NK-92 treated with Interleukin-12 subunit alpha and Interleukin-12 subunit beta, amount 100 ng/mL, for 24 hours (cell line): ENCODE measurements around the gene EPM2A.

Experiments
- DNase-seq: peaks from one replicate; lab custom pipeline; 2025; lab: John Stamatoyannopoulos, UW

The EPM2A gene

DNA sequence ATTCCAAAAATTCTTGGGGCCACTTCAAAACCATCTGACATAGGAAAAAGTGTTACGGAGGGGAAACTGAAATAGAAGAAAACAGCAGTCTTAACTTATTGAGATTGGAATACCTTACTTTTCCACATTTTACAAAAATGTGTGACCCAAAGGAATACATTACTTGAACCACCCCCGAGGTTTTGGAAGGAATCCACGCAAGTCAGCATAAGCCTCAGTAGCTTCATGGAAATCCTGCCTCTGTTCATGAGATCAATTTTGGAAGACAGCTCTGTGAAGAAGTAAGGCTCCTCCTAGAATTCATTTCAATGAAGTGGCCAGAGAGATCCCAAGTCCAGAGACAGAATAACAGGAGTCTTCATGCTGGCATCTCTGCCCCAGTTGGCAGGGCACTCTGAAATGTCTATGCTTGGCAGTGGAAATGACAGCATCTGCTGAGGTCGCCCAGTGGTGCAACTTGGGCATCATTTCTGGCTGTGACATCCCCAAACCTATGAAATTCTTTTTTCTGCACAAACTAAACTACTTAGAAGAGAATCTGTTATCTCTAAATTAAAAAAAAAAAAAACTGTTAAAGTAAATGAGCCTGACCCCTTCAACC lies 132.5 kb downstream of the EPM2A start:
- no peak for DNase-seq

DNA sequence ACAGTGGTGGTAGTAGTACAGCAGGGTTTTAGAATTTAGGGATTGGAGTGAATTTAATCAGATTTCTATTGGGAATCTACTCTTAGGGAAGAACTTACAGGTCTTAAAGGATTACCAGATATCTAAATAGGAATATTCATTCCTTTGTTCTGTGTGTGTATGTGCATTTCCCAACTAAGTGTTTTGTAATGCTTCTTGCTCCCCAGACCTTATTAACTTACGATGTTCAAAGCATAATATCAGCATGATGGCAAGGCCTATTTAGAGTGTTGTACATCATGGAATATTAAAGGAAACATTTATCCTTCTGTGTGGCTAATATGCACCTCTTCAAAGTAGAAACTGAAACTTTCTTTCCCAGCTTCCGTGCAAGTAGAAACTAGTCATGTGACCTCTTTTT lies 133.9 kb downstream of the EPM2A start:
- no peak for DNase-seq

DNA sequence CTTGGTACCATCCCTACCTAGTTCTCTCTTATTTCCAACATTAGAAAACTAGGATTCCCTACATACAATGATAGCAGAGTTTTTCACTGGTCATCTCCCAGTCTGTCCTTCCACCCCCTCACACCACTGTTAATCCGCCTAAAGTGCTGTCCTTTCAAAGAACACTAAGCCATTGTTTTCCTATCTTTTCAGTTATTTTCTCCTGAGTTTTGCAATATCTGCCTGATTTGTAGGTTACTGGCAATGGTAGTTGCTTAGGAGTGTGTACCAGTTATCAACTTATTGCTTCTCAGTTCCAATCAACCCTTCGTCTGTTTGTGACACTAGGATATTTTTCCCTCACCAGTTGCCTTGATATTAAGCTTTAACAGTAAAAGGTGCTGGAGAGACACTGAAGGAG lies 135.0 kb downstream of the EPM2A start:
- no peak for DNase-seq

DNA sequence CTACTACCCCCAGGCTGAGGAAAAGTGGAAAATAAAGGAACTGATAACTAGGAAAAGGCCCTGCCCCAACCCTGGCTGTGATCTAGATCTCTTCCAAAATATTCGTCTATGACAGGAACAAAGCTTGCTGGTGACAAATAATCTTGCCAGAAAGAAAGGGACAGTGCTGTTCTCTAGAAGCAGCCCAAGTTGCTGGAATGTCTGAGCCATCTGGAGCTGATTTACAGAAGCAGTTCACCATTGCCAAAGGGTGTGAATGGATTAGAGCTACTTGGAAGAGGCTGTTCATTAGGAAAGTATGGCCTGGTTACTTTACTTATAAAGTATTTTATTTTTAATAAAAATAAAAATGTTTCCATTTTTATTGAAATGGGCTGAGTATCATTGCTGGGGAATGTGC lies 146.3 kb downstream of the EPM2A start:
- no peak for DNase-seq

DNA sequence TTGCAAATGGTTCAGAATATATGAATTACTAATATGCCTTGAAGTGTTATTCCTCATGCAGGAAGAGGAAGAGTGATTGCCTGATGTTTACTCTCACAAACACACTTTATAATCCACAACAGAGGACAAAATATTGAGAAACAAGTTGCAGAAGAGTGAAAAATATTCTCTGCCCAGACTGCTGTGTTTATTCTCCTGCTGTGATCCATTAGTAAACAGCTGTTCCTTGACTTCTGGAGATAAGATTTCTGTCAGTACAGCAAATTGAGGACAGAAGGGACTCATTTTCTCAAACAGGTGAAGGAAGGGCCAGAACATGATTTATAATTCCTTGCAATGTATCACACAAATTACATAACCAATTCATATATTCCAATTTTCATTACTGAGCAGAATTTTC lies 148.0 kb downstream of the EPM2A start:
- DNase-seq, result no peak

DNA sequence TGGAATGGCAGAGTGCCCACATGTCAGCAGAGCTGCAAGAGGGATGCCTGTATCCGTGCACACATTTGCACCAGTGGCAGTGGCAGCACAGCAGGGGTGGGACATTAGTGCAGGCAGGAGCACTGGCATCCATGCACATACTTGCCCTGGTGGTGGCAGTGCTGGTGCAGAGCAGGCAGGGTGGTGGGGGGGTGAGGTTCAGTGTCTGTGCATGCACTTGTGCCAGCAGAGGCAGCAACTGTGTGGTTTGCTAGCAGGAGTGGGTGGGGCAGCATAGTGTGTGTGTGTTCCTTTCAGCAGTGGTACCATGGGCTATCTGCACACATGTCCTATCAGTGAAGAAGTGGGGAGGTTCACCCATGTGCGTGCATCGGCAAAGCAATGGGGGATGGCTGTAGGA lies 151.6 kb downstream of the EPM2A start:
- no peak for DNase-seq
